Measurements from ENCODE around the gene VTI1B.
"Not testable (repeated sequence)": the region's sequence is repeated elsewhere in the genome, so short reads cannot be mapped to it uniquely, and the experiment has no call there.

The VTI1B gene

DNA sequence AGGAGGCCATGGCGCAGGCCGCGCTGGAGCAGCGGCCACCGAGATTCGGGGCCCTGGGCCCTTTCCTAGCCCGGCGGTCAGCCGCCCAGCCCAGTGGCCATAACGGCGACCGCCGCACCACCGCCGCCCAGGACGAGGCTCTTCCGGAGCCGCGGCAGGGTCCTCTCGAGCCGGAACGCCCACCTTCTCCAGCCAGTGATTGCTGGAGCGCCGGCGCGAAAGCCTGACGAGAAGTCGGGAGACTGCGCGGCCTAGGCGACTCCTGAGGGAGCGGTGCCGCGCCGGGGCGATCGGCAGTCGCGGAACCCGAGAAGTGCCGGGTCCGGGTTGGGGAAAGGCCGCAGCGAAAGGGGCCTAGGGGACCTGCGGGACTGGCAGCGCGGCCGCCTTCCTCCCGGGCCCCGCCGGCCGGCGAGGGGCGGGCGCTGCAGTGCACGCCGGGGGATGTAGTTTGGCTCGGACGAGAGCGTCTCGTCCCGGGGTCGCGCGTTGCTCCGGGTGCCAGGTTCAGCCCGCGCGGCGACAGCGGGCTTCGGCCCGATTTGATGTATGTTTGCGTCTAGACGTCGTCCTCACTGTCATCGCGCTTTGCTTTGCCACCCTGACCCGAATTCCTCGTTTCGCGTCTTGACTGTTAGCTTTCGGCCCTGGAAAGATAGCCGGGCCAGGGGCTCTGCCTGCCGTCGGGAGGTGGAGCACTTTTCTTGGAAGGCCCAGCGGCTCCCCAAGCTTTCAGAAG lies at the start of gene VTI1B:
Gene VTI1B, minus strand, starts transcription at position 153 of the 739 bp plus-strand sequence. Its CDS starts 143 bp downstream, at position 10.
- peak; percentile 81 for DNase-seq

DNA sequence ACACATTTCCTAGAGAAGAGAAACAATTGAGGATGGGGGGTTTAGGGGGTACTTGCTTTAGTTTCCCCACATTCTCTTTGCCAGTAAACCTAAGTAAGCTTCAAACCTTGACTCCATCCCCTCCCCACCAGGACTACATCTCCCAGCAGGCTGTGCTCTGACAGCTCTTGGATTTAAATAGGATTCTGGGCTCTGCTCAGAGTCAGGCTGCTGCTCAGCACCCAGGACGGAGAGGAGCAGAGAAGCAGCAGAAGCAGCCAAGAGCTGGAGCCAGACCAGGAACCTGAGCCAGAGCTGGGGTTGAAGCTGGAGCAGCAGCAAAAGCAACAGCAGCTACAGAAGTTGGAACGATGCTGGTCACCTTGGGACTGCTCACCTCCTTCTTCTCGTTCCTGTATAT lies 47.9 kb upstream of the VTI1B start:
- no peak for DNase-seq

GRCh38 chr14:67721875-67722274 lies 47.4 kb upstream of the VTI1B start:
- DNase-seq, result no peak

DNA sequence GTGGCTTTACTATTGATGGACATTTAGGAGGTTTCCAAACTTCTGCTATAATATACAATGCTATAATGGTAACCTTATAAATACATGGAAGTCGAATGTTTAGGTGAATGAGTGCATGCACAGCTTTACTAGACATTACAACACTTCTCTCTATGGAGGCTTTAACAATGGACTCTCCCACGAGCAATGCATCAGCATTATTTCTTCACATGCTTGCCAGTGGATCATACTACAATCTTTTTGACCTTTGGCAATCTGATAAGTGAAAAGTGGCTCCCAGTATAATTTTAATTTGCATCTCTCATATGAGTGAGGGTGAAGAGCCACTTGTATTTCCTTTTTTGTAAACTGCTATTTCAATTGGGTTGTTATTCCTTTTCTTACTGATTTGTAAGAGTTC lies 45.4 kb upstream of the VTI1B start:
- peak; percentile 25 for DNase-seq

- not testable (repeated sequence) for DNase-seq
Observed at GRCh38 chr14:67719385-67719784, 45.0 kb upstream of the VTI1B start.

DNA sequence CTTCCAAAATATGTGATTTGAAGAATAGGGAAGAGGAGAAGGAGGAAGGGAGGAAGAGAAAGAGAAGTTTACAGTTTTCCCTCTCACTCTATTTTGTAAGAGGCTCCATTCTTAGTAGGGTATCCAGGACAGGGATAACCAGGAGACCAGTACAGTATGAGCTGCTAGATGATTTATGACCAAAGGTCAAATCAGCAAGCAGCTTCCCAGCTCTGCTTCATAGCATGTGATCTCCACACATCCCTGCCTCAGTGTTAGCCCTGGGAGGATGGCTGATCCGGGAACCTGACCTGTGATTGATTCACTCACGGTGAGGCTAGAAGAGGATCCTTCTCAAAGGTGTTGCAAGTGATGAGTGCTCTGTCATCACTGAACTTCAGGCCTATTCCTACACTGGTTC lies 43.8 kb upstream of the VTI1B start:
- no peak for DNase-seq

DNA sequence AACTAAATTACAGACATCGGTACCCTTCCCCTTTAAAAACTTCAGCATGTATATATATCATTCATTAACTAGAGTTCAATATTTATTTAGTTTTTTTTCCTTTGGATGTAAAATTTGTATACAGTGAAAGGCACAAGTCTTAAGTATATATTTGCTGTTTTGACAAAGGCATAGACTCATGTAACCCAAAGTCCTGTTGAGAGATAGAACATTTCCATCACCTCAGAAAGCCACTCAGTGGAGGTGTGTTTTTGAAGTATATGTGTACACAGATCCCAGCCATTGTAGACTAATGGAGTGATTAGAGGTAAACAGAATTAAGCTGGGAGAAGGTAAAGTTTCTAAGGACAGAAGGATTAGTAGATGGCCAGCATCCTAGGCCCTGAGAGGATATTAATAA lies 42.6 kb upstream of the VTI1B start:
- DNase-seq, result no peak

DNA sequence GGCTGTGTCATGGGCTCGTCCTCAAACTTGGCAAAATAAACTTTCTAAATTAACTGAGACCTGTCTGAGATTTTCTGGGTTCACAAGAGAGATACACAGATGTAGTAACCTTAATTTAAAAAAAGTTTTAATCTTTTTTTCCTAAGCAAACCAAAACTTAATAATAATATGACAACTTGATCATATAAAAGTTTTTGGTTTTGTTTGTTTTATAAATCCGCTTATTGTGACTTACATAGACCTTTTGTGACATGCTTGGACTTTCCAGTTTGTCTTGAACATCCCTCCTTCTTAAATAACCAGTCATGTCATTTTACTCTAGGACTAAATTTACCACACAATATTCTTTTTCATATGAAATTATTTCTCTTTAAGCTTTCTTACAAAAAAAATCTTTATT lies 35.8 kb upstream of the VTI1B start:
- DNase-seq, result no peak

GRCh38 chr14:67709796-67710195 lies 35.4 kb upstream of the VTI1B start:
- DNase-seq, result not testable (repeated sequence)

- DNase-seq, result not testable (repeated sequence)
Observed at GRCh38 chr14:67709346-67709745, 34.9 kb upstream of the VTI1B start.

- no peak for DNase-seq
Observed at GRCh38 chr14:67705211-67705610, 30.8 kb upstream of the VTI1B start.

DNA sequence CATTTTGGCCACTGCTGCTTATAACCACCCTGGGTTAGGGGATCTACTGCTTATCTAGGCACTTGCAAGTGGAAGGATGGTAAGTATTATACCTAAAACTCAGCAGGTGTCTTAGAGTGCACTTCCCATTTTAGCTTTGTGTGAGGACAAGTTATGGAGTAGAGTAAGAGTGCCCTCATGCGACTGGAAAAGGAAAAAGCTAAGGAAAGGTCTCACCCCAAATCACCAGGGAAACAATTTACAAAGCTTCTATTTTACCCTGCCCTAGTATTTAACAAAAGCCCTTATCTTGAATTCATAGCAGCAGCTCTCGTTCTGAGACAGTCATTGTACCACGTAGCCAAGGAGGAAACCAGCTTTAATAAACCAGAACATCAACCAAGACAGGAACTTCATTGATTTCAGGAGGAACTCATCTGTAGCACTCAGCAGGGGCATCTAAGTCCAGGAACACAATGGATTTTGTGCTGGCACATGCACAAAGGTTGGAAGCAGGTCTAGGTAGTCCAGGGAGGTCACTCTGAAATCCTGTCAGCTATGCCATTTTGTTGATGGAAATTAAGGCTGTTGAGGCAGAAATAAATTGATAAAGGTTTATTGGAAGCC lies 30.2 kb upstream of the VTI1B start:
- peak; percentile 69 for DNase-seq

GRCh38 chr14:67703997-67704396 lies 29.6 kb upstream of the VTI1B start:
- DNase-seq, result no peak

DNA sequence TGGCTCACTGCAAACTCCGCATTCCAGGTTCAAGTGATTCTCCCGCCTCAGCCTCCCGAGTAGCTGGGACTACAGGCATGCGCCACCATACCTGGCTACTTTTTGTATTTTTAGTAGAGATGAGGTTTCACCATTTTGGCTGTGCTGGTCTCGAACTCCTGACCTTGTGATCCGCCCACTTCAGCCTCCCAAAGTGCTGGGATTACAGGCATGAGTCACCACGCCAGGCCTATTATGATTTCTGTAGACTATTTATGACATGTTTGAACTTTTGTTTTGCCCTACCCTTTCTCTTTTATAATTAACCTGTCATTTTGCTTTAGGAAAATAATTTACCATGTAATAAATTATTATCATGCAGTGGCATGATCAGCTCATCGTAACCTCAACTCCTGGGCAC lies 27.1 kb upstream of the VTI1B start, which contains the start of gene RDH12:
Gene RDH12, plus strand, starts transcription at position 395 of the 400 bp plus-strand sequence. CDS start 20,757 bp downstream, outside the sequence.
- DNase-seq, result not testable (repeated sequence)

DNA sequence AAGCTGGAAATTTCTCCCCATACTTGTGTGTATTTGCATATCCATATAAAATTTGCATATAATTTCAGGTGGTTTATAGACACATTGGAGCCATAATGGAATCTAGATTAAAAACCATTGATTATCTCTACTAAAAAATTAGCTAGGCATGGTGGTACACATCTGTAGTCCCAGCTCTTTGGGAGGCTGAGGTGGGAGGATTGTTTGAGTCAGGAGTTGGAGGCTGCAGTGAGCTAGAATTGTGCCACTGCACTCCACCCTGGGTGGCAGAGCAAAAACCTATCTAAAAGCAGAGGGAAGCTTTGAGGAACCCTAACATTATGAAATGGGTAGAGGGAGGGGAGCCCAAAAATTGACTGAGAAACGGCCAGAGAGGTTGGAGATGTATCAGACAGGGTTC lies 23.7 kb upstream of the VTI1B start:
- DNase-seq, result no peak

- DNase-seq, result no peak
Observed at GRCh38 chr14:67697006-67697405, 22.6 kb upstream of the VTI1B start.

DNA sequence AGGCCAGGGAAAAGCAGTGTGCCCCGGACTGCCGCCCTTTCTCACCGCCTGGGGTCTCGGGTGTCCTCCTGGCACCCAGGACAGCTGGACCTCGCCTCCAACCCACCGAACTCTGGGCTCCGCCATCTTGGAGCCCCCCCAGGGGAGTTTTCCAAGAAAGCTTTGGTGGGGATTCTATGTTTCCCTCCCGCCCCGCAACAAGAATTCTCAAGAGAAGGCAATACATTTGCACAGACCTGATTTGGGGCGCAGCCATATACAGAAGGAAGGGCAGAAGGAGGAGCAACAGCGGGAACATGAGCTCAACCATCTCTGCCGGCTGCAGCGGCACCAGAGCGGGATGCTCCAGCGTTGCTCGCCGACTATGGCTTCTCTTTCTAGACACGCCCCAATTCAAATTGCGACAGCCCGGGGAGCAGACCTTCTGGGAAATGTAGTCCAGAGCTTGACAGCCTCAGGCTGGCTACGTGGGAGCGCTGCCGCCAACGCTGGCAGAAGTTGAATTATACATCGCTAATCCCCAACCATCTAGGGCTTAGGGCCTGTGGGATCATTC lies 21.0 kb upstream of the VTI1B start, which contains the start of gene RDH11:
Gene RDH11, minus strand, starts transcription at position 371 of the 556 bp plus-strand sequence. Its CDS starts 61 bp downstream, at position 310.
- peak; percentile 93 for DNase-seq

DNA sequence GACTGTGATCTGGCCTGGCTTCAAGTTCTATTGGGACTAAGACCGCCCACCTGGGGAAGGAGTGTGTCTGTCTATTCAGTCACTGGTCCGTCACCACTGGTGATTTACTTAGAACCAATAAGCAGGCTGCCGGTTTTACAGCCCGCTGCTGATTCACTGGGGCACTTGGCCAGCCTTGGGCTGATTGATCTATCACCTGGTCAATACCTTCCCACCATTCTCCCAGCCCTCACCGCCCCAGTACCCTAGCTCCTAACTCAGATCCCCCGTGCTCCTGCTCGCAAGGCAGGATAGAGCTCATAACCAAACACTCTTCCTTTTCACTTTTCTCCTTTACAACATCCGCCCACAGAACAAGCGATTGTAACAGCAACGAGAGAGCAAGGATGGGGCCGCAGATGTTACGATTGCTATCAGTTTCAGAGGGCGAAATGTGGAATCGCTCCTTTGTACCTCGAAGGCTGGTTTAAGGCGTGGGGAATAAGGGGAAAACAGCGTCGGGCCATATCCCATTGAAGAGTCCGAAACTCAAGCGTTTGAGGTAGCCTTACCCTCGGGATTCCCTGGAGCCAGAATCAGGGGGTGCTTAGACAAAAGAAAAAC lies 20.5 kb upstream of the VTI1B start:
- peak; percentile 90 for DNase-seq

DNA sequence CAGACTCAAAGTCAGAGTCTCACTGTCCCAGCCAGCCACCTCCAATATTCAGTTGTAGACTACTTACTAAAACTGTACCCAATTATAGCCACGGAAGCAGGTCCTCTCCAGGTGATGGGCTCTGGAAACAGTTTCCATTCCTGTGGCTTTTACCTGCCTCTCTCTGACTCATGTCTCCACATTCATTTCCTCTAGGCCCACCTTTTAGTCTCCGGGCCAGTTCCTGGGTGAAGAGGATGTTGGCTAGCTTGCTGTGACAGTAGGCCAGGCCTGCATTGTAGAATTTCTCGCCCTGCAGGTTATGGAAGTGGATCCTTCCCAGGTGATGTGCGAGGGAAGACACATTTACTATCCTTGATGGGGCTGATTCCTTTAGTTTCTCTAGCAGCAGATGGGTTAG lies 15.6 kb upstream of the VTI1B start:
- DNase-seq, result no peak

GRCh38 chr14:67683842-67684241 lies 9.4 kb upstream of the VTI1B start:
- DNase-seq, result no peak

GRCh38 chr14:67680941-67681340 lies 6.5 kb upstream of the VTI1B start:
- no peak for DNase-seq

GRCh38 chr14:67680121-67680602 lies 5.7 kb upstream of the VTI1B start:
- no peak for DNase-seq

DNA sequence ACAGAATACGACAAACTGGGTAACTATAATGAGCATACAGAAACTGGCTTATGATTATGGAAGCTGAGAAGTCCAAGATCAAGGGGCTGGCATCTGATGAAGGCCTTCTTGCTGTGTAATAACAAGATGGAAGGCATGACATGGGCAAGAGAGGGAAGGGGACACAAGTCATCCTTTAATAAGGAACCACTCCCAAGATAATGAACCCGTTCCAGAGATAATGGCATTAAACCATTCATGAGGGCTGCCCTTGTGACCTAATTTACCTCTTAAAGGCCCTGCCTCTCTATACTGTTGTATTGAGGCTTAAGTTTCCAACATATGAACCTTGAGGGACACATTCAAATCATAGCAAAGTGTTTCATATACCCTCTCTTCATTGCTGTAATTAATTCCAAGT lies 4.6 kb upstream of the VTI1B start:
- DNase-seq, result no peak

- DNase-seq, result no peak
Observed at GRCh38 chr14:67675219-67675582, 769 bp upstream of the VTI1B start.

Measured in DMS79 (cell line).